ENCODE results near the gene MGAT5.

The MGAT5 gene

GRCh38 chr2:134399096-134399495, 145.2 kb downstream of the MGAT5 start:
- TF ChIP-seq, protein P1, sequence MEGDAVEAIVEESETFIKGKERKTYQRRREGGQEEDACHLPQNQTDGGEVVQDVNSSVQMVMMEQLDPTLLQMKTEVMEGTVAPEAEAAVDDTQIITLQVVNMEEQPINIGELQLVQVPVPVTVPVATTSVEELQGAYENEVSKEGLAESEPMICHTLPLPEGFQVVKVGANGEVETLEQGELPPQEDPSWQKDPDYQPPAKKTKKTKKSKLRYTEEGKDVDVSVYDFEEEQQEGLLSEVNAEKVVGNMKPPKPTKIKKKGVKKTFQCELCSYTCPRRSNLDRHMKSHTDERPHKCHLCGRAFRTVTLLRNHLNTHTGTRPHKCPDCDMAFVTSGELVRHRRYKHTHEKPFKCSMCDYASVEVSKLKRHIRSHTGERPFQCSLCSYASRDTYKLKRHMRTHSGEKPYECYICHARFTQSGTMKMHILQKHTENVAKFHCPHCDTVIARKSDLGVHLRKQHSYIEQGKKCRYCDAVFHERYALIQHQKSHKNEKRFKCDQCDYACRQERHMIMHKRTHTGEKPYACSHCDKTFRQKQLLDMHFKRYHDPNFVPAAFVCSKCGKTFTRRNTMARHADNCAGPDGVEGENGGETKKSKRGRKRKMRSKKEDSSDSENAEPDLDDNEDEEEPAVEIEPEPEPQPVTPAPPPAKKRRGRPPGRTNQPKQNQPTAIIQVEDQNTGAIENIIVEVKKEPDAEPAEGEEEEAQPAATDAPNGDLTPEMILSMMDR (IDR thresholded peaks at IDR 0.05) = no peak
- H2AFZ ChIP-seq = no peak overlapping the region

DNA sequence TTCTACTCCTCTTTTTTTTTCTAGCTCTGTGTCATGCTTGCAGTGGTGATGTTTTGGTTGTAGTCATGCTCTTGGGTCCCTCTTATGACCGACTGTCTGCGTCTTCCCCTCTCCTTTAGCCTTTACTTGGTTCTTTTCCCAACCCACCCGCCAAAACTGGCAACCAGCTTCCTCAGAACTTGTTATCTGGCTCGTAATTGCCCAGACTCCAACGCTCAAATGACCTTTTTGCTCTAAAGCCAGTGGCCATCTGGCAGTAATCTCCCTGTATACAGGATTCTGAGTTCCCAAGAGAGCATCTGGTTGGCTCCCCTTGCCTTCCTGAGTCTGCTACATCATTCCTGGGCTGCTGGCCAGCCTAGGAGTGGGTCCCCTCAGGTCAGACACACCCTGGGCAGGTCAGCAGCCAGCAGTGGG, 147.2 kb downstream of the MGAT5 start:
- Histone ChIP-seq H3K79me2 (no peaks in the 10 kb centered on the region), H3K4me2 (ENCODE audit: low read length) (no peak overlapping the region), H3K27me3 (ENCODE audit: control insufficient read depth, insufficient read depth, low read length) (no peaks in the 10 kb centered on the region), H3K4me1 (peaks cover 6% of the 10 kb centered on the region), H3K4me3 (ENCODE audit: low read depth, low read length) (no peak overlapping the region), H3K9me3 (ENCODE audit: control insufficient read depth, low read length) (no peaks in the 10 kb centered on the region), H3K9ac (no peak overlapping the region), H3K36me3 (ENCODE audit: control insufficient read depth, insufficient read depth, low read length) (no peaks in the 10 kb centered on the region), H3K27ac (peak overlapping the region; percentile 15), H2AFZ (no peak overlapping the region)
- TF ChIP-seq, protein P1 (IDR thresholded peaks at IDR 0.05) = no peak

More at GRCh38 chr2:134399096-134399495, 145.2 kb downstream of the MGAT5 start:
- no peaks in the 10 kb centered on the region for H3K79me2 ChIP-seq
- H3K4me1 ChIP-seq = peaks cover 6% of the 10 kb centered on the region
- H3K27me3 ChIP-seq (ENCODE audit: control insufficient read depth, insufficient read depth, low read length) = no peaks in the 10 kb centered on the region
- H3K27ac ChIP-seq = no peak overlapping the region
- H3K9me3 ChIP-seq (ENCODE audit: control insufficient read depth, low read length) = no peaks in the 10 kb centered on the region
- no peak overlapping the region for H3K9ac ChIP-seq
- H3K36me3 ChIP-seq (ENCODE audit: control insufficient read depth, insufficient read depth, low read length) = no peaks in the 10 kb centered on the region
- H3K4me2 ChIP-seq (ENCODE audit: low read length) = no peak overlapping the region
- no peak overlapping the region for H3K4me3 ChIP-seq (ENCODE audit: low read depth, low read length)

- no peaks in the 10 kb centered on the region for H3K27me3 ChIP-seq (ENCODE audit: control insufficient read depth, insufficient read depth, low read length)
- H3K27ac ChIP-seq = peak overlapping the region; percentile 15
- H3K4me2 ChIP-seq (ENCODE audit: low read length) = no peak overlapping the region
- peaks cover 6% of the 10 kb centered on the region for H3K4me1 ChIP-seq
- no peaks in the 10 kb centered on the region for H3K79me2 ChIP-seq
- H3K9ac ChIP-seq = no peak overlapping the region
- no peaks in the 10 kb centered on the region for H3K36me3 ChIP-seq (ENCODE audit: control insufficient read depth, insufficient read depth, low read length)
- no peaks in the 10 kb centered on the region for H3K9me3 ChIP-seq (ENCODE audit: control insufficient read depth, low read length)
- no peak overlapping the region for H2AFZ ChIP-seq
- TF ChIP-seq, protein P1 (IDR thresholded peaks at IDR 0.05) = no peak
- no peak overlapping the region for H3K4me3 ChIP-seq (ENCODE audit: low read depth, low read length)
Observed at GRCh38 chr2:134401789-134402188, 147.9 kb downstream of the MGAT5 start.

- Histone ChIP-seq H3K36me3 (ENCODE audit: control insufficient read depth, insufficient read depth, low read length) (no peaks in the 10 kb centered on the region), H3K9ac (no peak overlapping the region), H2AFZ (no peak overlapping the region), H3K4me2 (ENCODE audit: low read length) (no peak overlapping the region), H3K27me3 (ENCODE audit: control insufficient read depth, insufficient read depth, low read length) (no peaks in the 10 kb centered on the region), H3K4me1 (peaks cover 6% of the 10 kb centered on the region), H3K79me2 (no peaks in the 10 kb centered on the region), H3K27ac (peak overlapping the region; percentile 13), H3K9me3 (ENCODE audit: control insufficient read depth, low read length) (no peaks in the 10 kb centered on the region), H3K4me3 (ENCODE audit: low read depth, low read length) (no peak overlapping the region)
- TF ChIP-seq, protein P1 (IDR thresholded peaks at IDR 0.05) = no peak
Observed at GRCh38 chr2:134402410-134402809, 148.5 kb downstream of the MGAT5 start.

- H3K4me3 ChIP-seq (ENCODE audit: low read depth, low read length) = no peak overlapping the region
- H2AFZ ChIP-seq = no peak overlapping the region
- H3K27me3 ChIP-seq (ENCODE audit: control insufficient read depth, insufficient read depth, low read length) = no peaks in the 10 kb centered on the region
- no peak overlapping the region for H3K27ac ChIP-seq
- no peaks in the 10 kb centered on the region for H3K4me1 ChIP-seq
- no peaks in the 10 kb centered on the region for H3K36me3 ChIP-seq (ENCODE audit: control insufficient read depth, insufficient read depth, low read length)
- no peaks in the 10 kb centered on the region for H3K9me3 ChIP-seq (ENCODE audit: control insufficient read depth, low read length)
- H3K4me2 ChIP-seq (ENCODE audit: low read length) = no peak overlapping the region
- TF ChIP-seq, protein P1 (IDR thresholded peaks at IDR 0.05) = no peak
- no peaks in the 10 kb centered on the region for H3K79me2 ChIP-seq
- H3K9ac ChIP-seq = no peak overlapping the region
Observed at GRCh38 chr2:134405611-134406081, 151.8 kb downstream of the MGAT5 start.

Data from parathyroid adenoma (tissue), 2 donors.